GM21576 (cell line): ENCODE data around the gene ARF5.

Source experiments
- ATAC-seq: cut with Tn5 transposase; IDR thresholded peaks from one replicate; pipeline ENCODE4 v1.9.1; 2021; ENCODE audit warnings: mild to moderate bottlenecking, moderate library complexity; ENCODE audit not compliant: unreplicated experiment

The ARF5 gene

DNA sequence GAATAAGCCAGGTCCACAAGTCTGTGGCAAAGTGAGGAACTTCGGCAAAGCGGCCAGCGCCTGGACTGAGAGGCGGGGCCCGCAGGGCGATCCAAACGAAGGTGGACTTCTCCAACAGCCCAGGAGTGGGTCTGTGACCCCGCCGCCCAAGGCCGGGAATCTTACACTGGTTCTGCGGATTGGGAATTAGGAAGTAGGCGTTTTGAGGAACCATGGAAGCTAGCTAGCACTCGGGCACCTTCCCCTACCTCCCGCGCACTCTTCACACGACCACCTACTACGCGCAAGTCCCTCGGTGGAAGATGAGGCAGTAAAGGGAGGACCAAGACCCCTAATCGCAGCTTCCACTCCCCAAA lies 570 bp upstream of the ARF5 start:
- ATAC-seq: no peak

DNA sequence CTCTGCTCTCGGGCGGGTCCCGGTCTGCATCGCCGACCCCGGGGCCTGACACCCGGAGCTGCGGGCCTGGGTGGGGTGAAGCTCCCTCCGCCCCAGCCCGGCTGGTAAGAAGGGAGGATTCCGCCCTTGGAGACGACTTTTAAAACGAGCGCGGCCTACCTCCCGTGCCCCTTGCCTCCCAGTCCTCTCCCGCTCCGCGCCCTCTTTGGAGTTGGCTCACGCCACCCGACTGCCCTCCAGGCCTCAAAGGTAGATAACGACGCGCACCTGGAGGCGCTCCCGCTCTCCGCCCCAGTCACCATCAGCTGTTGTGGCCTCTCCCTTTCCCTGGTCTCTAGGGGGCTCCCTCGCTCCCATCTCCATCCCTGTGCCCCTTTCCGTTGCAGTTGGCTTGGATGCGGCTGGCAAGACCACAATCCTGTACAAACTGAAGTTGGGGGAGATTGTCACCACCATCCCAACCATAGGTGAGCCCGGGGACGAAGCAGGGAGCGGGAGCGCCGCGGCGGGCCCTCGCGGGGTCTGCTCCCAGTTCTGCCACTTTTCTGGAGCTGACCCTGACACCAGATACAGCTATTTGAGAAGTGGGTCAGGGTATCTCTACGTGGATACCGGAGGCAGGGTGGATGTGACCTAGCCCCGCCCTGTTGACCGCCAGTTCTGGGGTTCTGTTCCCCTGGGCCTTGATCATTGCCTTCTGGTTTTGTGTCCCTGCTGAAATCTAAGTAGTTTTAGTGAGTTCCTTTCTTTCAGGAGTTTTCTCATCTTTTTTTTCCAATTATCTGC lies 679 bp downstream of the ARF5 start:
- peak; percentile 24 for ATAC-seq

DNA sequence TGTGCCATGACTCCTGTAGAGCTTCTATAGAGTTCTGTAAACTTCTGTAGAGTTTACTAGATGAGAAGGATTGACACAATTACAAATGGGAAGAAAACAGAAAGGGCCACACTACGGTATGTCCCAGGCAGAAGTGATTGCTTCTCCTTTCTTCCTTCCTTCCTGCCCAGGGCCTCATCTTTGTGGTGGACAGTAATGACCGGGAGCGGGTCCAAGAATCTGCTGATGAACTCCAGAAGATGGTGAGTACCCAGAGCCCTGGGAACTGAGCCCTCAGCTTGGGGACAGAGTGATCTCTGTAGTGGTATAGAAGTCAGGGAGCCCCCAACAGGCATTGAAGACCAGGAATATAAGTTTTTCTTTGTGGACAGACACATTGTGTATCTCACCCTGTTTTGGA lies 1.7 kb downstream of the ARF5 start:
- ATAC-seq: no peak

DNA sequence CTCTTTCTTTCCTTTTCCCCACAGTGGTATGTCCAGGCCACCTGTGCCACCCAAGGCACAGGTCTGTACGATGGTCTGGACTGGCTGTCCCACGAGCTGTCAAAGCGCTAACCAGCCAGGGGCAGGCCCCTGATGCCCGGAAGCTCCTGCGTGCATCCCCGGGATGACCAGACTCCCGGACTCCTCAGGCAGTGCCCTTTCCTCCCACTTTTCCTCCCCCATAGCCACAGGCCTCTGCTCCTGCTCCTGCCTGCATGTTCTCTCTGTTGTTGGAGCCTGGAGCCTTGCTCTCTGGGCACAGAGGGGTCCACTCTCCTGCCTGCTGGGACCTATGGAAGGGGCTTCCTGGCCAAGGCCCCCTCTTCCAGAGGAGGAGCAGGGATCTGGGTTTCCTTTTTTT lies 3.0 kb downstream of the ARF5 start:
- no peak for ATAC-seq

DNA sequence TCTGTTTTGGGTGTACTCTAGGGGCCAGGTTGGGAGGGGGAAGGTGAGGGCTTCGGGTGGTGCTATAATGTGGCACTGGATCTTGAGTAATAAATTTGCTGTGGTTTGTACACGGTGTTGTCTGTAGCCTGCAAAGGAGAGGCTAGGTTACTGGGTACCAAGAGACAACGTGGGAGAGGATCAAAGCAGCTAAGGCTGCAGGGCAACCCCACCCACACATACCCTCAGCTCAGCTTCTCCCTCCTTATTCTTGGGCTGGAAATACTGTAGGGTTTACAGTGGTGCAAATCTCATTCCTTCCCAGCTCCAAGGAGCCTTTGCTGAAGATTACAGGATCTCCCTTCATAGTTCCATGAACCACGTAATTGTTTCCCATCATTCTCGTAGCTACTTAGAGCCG lies 3.4 kb downstream of the ARF5 start:
- ATAC-seq: no peak

DNA sequence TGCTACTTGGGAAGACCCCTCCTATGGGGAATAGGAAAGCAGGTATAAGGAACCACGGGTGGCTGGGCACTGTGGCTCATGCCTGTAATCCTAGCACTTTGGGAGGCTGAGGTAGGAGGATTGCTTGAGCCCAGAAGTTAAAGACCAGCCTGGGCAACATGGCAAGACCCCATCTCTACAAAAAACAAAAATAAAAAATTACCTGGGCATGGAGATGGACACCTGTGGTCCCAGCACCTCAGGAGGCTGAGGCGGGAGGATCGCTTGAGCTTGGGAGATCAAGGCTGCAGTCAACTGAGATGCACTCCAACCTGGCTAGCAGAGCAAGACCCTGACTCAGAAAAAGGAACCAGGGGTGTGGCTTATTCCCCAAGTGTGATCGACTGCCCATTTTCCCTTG lies 4.3 kb downstream of the ARF5 start:
- no peak for ATAC-seq

DNA sequence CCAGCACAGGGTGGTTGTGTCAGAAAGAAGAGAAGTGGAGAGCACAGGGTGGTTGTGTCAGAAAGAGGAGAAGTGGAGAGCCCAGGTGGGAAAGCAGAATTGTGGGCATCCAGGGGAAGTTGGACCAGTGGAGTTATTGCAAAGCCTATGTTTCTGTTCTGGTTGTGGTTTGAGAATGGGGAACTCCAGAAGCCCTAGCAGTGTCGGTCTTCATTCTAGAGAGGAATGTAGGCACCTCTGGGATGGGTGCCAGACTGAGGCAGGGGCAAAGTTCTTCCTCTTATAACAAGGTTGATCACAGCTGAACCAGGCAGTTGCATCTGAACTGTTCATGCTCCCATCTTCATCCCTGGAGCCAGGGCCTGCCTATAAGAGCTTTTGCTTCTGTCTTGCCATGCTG lies 6.3 kb downstream of the ARF5 start:
- ATAC-seq: no peak

DNA sequence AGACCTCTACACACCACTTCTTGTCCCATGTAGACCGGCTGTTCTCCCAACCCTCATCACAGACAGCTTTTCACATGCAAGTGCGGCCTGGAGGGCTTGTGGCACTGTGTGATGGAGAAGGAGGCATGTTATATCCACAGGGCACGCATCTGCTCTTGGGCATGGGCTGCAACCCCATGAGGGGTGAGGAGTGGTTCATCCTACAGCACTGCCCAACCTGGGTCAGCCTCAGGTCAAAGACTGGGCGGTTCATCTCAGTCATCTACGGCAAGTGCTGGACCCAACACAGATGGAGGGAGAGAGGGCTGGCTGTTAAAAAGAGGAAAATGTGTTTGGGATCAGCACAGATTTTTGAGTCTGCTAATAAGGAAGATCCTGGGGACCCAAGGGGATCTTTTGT lies 7.5 kb downstream of the ARF5 start:
- no peak for ATAC-seq

DNA sequence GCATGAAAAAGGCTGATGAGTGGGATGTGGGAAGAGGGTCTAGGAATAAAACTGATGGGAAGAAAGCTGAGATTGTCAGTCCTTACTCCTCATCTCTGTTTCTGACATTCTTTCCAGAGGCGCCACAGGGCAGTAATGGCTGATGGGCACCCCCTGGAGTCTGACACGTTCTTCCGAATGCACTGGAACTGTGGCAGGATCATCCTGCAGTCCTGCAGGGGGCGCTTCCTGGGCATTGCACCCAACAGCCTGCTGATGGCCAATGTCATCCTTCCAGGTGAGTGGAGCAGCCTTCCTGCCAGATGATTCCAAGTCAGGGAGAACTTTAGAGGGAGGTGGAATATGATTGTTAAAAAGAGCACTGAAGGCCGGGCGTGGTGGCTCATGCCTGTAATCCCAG lies 10.1 kb downstream of the ARF5 start:
- no peak for ATAC-seq

DNA sequence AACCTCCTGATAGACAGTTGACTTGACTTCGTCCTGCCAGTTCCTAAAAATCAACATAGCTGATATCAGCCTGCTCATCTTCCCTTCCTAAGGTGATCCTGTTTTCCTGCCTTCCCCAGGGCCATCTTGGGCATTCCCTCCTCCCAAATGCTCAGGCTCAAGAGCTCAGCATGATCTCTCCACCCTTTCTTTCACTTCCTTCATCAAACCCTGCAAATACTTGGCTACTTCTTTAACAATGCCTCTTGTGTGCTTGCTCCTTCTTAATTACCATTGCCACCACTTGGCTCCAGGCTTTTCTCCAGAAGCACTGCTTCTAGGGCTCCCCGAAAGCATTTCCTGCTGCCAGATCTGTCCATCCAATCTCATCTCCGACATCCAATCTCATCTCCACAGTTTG lies 12.7 kb downstream of the ARF5 start:
- no peak for ATAC-seq

DNA sequence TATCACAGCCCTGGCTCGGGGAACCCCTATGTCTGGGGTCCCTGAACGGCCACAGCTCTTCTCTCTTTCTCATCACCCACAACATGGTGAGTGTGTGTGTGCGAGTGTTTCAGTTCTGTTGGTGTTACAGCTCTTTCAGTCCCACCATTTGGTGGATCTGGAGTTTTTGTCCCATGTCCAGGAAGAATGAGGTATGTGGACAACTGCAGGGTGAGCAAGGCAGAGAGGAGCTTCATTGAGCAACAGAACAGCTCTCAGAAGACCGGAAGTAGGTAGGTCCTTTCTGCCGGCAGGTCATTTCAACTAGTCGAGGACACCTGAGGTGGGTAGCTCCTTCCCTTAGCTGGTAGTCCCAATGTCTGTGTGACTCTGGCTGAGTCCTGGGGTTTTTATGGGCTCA lies 20.2 kb downstream of the ARF5 start:
- ATAC-seq: no peak

DNA sequence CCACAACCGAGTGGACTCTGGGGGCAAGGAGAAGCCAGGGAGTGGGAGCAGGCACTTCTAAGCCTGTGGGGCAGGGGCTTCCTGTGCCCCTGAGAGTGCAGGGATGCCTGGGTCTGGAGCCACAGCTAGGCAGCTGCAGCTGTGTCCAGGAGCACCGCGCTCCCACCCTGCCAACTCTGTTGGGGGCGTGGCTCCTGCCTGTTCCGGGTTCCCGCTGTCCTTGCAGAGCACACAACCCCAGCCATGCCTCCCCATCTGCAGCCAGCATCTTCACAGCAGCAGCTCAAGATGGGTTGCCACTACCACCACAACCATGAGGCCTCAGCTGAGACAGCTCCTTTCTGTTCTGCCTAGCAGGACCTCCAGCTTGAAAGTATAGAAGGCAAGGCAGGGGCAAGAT lies 21.1 kb downstream of the ARF5 start:
- no peak for ATAC-seq

DNA sequence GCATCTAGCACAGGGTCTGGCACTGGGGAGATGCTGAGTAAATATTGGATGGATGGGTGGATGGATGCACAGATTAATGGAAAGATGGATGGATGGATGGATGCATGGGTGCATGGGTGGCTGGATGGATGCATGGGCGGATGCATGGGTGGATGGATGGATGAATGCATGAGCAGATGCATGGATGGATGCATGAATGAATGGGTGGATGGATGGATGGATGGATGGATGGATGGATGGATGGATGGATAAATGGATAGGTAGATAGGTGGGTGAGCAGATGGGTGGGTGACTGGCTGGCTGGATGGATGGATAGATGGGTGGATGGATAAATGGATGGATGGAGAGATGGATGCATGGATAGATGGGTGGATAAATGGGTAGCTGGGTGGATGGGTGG lies 24.1 kb downstream of the ARF5 start:
- no peak for ATAC-seq

DNA sequence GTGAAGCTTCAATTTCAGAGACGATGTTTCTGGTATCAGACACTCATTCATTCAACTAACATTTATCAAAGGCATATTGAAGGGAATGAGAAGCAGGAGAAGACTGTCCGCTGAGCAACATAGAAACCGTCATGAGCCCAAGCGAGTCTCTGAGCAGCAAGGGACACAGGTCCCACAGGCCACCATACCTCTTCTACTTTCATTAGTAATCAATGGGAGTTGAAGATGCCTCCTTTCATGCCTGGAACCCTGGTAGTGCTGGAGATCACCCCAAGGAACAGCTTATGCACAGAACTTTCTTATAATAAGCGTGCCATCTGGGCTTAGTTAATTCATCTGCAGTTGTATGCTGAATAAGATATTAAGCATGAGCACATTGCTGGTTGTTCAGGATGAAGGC lies 28.5 kb downstream of the ARF5 start:
- no peak for ATAC-seq

DNA sequence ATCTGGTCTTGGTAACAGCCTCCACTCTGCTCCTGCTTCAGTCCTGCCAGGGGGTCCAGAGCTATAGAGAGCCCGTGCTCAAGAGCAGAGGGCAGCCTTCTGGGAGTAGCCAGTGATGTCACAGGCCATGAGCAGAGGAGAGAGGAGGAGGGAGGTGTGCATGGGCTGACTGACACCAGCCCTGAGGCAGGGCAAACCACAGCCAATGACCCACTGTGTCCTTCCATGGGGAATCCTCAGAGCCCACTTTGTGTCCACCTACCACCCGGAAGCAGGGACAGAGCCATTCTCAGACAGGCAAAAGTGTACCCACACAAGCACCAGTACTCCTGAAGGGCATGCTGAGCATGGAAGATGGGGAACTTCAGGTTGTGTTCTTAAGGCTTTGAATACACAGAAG lies 29.8 kb downstream of the ARF5 start, which contains the start of gene PAX4:
Gene PAX4 (minus strand): TSS at position 101 of the 400 bp plus-strand sequence. CDS start 2,214 bp downstream, outside the sequence.
- no peak for ATAC-seq

DNA sequence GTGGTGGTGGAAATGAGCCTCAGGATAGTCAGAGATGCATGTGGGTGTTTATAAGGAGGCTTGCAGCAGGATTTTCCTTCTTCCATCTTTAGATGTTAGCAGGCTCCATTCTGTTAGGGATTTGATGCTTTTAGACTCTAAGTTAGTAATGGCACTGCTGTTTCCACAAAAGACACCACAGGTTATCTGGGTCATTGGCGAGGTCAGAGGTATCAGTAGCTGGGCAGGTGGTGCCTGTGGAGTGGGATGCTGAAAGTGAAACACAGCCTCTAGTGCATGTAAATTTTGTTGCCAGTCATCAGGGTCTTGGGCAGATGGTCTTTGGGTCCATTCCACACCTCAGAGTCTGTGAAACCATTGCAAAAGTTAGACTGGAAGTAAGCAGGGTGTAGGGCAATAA lies 30.6 kb downstream of the ARF5 start:
- ATAC-seq: no peak

DNA sequence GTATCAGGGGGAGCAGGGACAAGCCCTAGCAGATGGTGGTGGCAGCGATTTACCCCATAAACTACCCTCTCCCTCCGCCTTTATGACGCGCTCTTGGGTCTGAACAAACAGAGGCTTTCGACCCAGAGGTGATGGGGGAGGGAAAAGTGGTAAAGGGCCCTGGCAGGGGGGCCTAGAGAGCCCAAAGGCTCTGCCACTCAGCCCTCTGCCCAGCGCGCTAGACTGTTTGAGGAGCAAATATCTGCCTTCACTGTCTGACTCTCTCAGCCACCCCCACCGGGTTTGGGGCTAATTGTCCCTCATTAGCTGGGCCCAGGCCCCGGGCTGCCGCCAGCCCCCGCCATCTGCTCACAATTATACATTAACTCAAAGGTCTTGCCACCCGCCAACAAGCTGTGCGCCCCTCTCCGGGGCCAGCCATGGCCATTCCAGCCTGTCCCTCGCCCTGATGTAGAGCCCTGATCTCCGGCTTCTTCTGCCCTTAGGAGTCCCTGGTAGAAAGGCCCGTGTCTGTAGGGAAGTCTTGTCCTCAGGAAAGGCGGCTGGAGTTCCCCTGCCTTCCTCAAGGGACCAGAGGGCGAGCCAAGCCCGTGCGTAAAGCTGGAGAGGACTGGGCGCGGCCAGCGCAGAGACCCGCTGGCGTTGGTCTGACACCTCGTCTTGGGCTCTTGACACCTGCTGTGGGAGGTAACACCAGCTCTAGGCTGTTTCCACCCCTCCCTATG lies 31.6 kb downstream of the ARF5 start:
- ATAC-seq: no peak

DNA sequence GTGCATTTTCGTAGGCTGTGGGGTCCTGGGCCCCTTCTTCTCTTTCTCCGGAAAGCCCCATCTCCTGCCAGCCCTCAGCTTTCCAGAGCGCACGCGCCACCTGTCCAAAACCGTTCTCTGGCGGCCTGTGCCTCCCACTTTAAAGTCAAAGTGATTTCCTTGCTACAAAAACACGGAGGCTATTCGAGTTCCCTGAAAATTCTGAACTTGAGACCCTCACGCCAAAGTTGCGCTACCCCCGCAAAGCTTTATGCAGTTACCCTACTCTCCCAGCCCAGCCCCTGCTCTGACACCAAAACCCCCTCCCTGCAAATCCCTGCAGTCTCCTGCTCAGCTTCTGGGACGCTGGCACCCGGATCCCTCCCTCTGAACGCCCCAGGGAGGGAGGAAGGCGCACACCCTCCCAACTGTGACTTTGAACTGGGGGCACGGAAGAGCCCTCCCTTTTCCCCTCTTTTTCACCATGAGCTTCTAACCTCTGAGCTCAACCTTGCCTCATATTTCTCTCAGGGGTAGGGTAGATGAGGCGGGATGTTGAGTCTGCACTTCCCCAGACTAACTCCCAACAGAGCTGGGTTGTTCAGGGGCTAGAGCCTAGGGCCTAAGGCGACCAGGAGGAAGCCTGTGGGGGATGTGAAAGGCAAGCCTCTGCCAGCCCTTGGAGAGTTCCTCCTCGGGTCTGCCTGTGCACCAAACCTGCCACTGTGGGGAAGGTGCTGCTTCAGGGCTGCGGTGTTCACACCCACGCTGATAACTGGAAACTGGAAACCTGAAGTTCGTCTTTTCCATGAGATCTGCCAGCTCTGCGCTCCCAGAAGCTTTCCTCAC lies 32.4 kb downstream of the ARF5 start:
- ATAC-seq: no peak

DNA sequence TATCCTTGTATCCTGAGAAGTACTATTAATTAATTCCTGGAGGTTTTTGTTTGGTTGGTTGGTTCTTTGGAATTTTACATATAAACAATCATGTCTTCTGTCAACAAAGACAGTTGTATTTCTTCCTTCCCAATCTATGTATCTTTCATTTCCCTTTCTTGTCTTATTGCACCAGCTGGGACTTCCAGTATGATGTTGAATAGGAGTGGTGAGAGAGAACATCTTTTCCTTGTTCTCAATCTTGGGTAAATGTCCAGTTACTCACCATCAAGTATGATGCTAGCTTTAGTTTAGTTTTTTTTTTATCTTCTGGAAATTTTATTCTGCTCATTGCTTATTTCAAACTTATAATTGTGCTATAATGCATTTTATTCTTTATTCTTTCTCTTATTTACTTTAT lies 37.1 kb downstream of the ARF5 start:
- ATAC-seq: no peak

DNA sequence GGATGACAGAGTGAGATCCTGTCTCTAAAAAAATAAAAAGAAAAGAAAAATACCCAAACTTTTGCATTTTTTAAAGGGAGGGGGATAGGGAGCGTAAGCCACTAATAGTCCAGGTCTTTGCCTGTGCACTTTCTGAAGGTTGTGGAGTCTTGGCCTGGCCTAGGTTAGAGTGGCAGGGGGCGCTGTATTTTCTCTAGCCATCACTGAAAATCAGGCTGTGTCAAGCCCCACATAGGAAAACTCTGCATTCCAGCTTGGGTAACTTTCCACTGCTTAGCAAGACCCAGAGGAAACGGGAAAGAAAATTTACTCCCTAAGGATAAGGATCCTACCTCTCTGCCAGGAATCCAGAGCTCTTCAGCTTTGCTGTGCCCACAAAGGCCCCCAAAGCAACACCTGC lies 40.2 kb downstream of the ARF5 start:
- ATAC-seq: no peak

DNA sequence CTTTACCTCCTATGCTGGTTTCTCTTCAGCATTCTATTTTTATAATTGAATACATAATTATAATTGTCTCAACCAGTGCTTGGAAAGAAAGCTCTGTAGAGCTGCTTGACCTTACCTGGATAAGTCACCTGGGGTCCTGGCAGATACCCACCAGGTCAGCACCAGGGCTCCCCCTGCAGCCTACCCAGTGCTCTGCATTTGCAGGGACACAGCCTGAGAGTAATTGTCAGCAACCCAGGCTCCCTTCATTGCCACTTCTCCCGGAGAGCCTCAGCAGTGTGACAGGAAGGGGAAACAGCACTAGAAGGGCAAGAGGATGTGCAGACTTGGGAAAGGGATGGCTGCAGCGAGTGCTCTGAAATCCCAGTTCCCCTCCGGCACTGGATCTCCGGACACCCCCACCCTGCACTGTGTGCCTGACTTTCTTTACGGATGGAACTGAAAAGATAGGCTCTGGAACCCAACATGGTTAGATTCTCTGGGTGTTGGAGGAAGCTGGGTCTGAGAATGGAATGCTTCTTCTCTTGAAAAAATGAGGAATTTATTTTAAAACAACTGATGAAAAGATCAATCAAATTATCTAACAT lies 41.1 kb downstream of the ARF5 start:
- peak; percentile 70 for ATAC-seq
